Sigmoid colon (tissue), 4 donors: ENCODE results near the gene PRRT4.

Experiments
- CTCF ChIP-seq, 4 experiments: fragments of 450-650 bp in 3 of 4; fragments of 200-600 bp in 1 of 4; IDR thresholded peaks; one replicate each; pipeline ENCODE4 v1.5.1; 2016 to 2019; ENCODE audit warnings: antibody characterized with exemption in 4 of 4, mild to moderate bottlenecking in 3 of 4, moderate library complexity in 2 of 4
- EP300 ChIP-seq, 4 donors: sonication (generic); formaldehyde crosslinking; IDR thresholded peaks; one replicate each; pipeline ENCODE4 v1.6.1; 2017; ENCODE audit warnings: antibody characterized with exemption in 4 of 4
- POLR2A ChIP-seq, 2 donors: fragments of 450-650 bp; IDR thresholded peaks; one replicate each; pipeline ENCODE4 v1.6.1; 2016; ENCODE audit warnings: antibody characterized with exemption in 2 of 2, mild to moderate bottlenecking in 2 of 2, moderate library complexity in 2 of 2
- POLR2AphosphoS5 ChIP-seq, 4 donors: sonication (generic); formaldehyde crosslinking; IDR thresholded peaks; one replicate each; pipeline ENCODE4 v1.6.1; 2017; ENCODE audit warnings: antibody characterized with exemption in 4 of 4

- TF ChIP-seq CTCF (IDR thresholded peaks at IDR 0.05) = no peak
- TF ChIP-seq POLR2AphosphoS5 (IDR thresholded peaks at IDR 0.05) = no peak
- no peak for TF ChIP-seq POLR2A (IDR thresholded peaks at IDR 0.05)
- no peak for TF ChIP-seq EP300 (IDR thresholded peaks at IDR 0.05)
Observed at GRCh38 chr7:128323040-128323439, 38.5 kb downstream of the PRRT4 start.
